HG03139 (cell line): ENCODE results near the gene VEZF1.
"Not testable (repeated sequence)": the region's sequence is repeated elsewhere in the genome, so short reads cannot be mapped to it uniquely, and the experiment has no call there.

Experiments
- ATAC-seq: cut with Tn5 transposase; IDR thresholded peaks from one replicate; pipeline ENCODE4 v1.9.1; 2021; ENCODE audit not compliant: unreplicated experiment

Gene VEZF1

DNA sequence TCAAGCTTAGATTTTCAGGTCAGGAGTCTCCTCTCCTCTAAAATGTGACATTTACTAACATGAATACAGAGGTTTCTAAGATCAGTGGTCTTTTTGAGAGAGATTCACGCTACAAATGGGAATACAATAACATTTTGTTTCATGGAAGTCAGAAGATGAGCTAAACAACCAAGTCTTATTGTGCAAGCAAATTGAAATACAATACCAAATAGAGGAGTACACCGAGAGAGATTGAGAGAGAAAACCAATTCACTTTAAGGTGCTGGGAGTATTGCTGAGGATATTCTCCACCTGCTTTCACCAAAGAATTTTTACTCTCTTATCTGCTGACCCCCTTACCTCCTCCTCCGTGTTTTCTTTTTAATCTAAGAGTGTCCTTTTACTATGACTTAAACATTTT, 11.5 kb downstream of the VEZF1 start:
- ATAC-seq = no peak

DNA sequence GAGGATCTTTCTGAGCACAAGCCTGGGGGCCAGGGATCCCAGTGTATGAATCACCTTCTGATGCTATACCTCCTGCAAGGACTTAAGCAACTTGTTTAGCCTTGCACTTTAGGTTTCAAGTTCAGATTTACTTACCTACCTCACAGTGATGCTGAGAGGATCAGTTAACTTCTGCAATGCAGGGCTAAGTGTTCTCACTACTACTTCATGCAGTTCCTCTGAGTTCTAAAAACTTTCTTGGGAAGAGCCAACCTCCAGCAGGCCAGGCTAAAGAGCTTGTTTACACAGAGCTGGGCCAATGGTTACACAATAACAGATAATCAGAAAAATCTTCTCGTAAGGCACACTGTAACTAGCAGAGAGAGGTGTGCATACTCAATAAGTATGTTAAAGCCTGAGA, 13.0 kb downstream of the VEZF1 start:
- no peak for ATAC-seq

DNA sequence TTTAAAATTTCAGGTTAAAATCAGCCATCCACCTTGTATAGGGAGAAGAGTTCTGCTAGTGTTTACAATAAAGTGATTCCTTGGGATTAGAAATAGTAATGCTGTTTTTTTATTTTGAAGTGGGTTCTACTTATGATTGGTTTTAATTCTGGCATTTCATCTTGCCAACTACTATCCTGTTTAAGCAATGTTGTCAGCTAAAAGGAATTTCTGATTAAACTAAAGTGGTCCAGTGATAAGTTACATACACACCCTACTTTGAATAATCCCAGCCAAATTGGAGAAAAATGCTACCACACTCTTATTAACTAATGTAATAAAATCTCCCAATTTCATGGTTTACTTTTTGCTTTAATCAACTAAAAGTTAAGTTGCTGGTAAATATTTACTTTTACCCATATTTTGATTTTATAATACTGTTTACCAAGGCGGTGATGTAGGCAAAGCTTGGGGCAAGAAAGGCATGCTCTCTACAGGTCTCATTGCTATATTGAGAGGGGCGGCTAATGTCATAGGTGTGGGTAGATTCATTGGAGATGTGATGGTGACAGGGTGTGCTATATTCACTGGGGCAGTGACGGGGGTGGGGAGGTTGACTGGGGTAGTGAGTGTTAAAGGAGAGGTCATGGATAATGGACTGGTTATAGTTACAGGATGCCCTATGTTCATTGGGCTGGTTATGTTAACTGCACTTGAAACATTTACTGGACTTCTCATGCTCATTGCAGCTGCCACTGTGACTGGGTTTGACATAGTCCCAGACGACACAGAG, 13.8 kb downstream of the VEZF1 start:
- not testable (repeated sequence) for ATAC-seq

DNA sequence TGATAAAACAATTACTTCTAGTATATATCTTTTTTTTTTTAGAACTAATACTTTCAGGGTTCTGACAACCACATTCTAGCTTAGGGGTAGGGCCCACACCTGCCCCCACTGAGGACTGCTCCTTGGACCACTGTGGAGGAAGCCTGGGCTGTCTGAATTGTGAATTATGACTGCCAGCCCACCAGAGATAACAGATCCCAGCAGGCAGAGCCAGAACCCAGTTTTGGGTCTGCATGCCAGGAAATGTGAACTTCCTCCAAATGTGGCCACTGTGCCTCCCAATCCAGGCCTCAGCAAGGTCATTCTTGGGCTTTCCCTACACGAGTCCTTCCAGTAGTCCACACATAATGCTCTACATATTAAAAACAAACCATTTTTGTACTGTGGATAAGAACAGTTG, 15.9 kb downstream of the VEZF1 start:
- no peak for ATAC-seq

DNA sequence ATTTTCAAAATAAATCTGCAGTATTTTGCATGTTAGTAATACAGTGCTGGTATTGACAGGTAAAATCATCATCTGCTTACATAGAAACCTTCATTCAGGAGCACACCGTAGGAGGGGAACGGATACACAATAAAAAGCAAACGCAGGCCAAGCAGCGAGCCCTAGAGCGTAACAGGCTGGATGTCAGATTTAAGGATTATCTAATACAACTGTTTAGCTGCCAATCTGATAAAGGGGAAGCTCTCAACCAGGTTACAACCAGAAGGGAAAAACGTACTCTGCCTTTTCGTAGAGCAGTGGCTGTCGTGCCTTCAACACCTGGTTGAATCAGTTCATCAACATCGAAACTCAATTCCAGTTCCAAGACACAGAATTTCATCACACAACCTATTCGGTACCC, 16.5 kb downstream of the VEZF1 start:
- ATAC-seq = no peak

DNA sequence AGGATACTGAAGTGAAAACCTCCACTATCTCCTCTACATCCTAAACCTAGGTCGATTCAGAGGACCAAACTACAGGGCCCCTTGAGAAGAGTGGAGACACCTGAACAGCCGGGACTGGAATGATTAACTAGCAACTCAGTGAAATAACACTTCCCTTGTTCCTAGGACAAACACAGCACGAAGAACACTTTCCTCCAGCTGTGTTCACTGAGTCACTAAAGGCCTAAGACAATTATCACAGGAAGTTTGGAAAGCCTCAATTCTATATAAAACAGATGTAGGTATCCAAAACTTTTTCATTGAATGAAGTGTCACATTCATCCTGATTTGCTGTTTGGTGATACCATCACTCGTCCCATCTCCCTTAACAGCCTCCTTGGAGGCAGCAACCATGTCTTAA, 17.3 kb downstream of the VEZF1 start:
- no peak for ATAC-seq

DNA sequence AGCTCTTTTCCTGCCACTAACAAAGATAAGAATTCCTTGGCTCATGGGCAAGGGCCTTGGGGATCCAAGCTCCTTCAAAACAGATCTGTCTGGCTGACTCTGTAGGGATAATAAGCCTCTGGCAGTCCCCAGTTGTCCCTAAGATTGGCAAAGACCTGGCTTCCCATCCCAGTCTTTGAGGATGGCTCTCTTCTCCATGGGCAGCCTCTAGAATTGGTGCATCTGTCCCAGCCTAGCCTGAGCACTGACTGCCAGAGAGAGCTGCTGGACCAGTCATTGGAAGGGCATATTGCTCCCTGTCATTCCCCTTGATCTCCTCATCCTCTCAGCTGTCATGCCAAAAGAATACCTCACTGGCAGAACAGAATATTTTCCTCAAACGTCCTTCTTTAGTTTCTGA, 19.6 kb downstream of the VEZF1 start:
- no peak for ATAC-seq

DNA sequence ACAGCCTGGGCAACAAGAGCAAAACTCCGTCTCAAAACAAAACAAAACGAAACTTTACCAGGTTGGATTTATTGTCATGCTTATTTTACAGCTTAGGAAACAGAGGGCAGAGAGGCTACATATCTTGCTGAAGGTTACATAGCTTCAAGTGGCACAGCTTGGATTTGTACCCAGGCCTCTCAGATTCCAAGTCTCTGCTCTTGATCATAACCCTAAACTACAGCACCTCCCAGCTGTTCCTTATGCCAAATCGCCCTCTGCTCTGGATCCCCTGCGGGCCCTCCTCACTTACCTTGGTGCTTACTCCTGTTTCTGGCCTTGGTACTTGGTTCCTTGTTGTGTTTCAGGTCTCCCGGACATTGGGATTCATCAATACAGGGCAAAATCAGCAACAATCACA, 21.2 kb downstream of the VEZF1 start:
- no peak for ATAC-seq

DNA sequence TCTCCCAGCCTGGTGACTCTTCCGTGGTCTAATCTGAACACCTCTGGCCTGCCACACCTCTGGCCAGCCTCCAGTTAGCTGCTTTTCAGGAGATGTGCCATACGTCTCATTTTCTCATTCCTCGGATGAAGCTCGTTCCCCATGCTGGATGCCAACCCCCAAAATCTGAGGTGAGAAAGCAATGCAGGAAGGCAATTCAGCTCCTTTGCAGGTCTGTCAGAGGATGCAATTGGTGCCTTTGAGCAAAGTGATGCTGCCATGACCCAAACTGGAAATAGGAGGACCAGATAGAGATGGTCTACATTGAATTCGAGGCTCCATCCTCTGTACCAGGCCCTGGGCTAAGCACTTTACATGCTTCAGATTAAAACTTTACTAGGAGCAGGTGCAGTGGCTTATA, 21.8 kb downstream of the VEZF1 start:
- no peak for ATAC-seq

DNA sequence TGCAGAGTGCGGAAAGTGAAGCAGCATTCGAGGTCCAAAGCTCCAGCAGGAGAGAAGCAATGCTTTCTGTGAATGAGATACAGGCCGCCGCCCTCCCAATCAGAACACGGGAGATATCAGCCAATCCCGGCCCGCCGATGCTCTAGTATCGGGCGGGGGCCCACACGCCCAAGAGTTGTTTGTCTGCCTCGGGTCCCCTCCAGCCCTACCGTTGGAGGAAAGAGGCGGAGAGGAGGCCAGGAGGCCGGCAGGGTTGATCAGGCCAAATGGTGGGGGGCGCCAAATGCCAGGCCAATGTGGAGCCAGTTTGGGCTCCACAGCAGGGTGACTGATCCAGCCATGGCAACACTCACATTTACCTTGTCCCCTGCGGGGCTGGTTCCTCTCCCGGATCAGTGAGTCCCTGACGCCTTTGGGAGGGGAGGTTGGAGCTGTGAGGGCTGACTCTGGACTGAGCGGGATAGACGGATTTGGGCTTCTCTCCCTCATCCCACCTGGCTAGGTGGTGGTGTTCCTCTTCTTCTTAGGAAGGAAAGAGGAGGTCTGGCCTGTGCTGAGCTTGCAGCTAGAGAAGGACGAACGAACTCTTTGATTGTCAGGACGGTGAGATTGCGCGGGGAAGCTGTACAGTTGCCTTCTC, 22.4 kb downstream of the VEZF1 start:
- no peak for ATAC-seq

DNA sequence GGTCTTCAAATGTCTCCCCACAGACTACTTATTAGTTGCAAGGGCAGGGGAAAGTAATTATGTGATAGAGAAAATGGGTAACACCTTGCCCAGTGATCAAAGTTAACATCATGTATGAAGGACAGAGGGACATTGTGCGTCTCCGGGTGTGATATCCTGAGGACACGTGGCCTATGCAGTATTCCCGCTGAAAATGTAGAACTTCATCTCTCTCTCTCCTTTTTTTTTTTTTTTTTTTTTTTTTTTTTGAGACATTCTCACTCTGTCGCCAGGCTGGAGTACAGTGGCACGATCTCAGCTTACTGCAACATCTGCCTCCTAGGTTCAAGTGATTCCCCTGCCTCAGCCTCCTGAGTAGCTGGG, 24.9 kb downstream of the VEZF1 start:
- no peak for ATAC-seq

DNA sequence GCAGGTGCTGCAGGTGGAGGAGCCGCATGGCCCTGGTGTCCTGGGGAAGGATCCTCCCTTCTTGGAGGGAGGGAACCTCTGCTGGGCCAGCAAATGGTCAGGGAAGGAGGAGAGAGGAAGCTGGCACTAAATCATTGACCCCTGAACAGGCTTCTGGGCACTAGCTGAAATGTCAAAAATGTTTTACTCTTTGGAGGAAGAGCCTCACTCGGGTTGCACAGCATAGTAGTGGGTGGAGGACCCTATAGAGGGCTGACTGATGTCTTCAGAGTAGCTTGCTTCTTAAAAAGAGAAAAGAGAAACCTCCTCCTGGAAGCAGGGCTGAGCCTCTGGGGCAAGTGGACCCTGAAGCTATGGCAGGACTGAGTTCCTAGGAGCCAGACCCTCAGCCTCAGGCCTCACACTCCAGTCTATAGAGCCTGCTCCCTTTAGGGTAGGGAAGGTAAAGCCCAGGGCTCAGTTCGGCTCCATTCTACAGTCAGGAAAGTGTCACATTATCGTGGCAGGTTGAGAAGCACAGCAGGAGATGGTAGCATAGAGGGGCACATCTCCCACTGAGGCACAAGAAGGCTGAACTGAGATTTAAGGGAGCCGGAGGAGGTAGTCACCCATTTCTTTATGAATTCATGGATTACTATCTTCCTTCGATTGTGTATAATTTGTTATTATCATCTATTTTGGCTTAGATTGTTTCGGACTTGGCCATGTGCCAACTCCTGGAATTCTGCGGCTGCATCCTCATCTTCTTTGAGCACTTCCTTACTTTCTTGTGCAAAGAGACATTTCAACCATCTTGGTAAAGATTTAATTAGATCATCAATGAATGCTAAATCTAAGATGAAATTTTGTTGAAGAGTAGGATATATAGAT, 25.5 kb downstream of the VEZF1 start:
- ATAC-seq = no peak

DNA sequence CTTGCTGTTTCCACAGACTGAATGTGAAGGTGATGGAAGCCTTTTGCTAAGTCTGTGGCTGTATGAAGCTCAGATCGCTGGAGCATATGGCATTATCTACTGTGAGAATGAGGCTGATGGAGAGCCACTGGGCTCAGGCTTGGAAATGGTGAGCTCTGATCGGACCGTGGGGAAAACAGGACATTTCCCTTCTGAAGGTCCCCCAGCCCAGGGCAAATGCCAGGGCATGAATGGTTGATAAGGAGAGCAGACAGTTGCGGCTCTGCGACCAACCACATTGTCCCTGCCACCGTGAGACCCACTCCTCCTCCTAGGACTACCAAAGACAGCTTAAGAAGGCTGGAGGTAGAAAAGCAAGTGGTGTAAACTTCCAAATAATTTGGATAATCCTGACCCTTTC, 28.1 kb downstream of the VEZF1 start:
- ATAC-seq = no peak

DNA sequence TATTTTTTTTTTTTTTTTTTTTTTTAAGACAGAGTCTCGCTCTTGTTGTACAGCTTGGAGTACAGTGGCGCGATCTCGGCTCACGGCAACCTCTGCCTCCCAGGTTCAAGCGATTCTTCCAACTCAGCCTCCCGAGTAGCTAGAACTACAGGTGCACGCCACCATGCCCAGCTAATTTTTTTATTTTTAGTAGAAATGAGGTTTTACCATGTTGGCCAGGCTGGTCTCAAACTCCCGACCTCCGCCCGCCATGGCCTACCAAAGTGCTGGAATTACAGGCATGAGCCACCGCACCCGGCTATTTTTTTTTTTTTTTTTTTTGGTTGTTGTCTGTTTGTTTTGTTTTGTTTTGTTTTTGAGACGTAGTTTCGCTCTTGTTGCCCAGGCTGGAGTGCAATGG, 29.7 kb downstream of the VEZF1 start:
- not testable (repeated sequence) for ATAC-seq

DNA sequence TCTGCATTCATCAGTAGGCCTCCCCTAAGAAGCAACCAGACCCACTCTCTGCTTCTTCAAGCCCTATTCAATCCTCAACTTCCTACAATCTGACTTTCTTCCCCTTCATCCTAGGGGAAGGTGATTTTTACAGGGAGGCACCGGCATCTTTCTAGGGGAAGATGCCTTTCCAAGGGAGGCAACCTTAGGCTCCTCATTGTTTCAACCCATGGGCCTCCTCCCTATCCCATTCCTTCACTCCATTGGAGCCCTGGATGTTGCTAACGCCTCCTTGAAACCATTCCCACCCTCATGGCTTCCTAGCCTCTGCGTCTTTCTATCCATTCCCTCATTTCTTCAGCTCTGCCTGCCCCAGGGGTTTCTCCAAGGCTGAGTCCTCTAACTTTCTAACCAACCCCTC, 30.2 kb downstream of the VEZF1 start:
- no peak for ATAC-seq

DNA sequence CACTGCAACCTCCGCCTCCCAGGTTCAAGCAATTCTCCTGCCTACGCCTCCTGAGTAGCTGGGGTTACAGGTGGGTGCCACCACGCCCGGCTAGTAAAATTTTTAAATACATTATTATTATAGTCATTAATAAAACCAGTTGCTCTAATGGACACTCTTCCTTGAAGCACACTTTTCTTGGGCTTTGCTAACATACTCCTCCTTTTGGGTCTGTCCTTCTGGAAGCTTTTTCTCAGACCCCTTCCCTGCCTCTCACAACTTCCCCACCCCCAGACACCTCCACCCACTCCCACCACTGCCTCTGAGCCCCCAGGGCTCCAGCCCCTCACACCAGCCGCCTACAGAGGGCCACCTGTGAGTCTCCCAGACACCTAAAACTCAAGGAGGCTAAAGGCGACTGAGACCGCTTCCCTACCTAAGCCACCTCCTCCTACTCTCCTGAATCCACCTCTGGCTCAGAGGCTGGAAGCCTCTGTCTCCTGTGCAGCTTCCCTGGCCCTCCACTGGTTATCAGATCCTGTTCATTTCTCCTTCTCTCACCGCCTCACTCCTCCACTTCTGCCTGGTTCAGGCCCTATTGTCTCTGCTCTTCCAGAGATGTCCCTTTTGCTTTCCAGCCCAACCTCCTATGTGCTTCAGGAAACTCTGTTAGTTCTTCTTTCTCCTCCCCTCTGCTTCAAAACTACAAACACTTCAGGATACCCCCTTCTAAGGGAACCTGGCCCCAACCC, 30.8 kb downstream of the VEZF1 start:
- ATAC-seq = no peak

DNA sequence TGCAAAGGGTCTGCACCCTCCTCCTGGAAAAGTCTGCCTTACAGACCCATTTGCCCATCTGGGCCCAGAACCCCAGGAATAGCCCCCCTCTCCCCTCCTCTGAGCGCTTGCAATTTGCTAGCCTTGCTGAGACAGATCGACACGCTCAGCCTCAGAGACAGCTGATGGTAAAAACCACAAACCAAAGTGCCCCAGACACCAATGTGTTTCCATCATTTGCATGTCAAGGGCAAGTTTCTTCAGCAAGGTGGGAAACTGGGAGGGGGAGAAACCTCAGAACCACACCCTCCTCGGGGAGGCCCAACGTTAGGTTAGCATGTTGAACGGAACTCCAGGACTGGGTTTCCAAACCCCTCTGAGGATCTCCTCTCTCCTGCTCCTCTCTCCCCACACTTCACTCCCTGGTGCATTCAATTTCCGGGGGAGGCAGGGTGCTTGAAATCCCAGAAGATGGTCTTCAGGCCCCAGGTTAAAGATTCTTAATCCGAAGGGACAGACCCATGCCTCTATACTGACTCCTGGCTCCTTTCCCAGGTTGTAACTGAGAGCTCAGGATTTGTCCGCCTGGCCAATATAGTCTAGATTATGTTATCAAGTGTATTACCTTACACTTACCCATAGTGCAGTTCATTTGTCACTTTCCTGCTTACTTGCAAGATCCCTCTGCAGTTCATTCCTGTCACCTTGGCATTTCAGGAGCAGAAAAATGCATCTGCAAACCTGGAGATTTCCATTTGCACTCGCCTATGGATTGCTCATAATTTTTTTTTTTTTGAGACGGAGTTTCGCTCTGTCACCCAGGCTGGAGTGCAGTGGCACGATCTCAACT, 31.5 kb downstream of the VEZF1 start:
- ATAC-seq = no peak

DNA sequence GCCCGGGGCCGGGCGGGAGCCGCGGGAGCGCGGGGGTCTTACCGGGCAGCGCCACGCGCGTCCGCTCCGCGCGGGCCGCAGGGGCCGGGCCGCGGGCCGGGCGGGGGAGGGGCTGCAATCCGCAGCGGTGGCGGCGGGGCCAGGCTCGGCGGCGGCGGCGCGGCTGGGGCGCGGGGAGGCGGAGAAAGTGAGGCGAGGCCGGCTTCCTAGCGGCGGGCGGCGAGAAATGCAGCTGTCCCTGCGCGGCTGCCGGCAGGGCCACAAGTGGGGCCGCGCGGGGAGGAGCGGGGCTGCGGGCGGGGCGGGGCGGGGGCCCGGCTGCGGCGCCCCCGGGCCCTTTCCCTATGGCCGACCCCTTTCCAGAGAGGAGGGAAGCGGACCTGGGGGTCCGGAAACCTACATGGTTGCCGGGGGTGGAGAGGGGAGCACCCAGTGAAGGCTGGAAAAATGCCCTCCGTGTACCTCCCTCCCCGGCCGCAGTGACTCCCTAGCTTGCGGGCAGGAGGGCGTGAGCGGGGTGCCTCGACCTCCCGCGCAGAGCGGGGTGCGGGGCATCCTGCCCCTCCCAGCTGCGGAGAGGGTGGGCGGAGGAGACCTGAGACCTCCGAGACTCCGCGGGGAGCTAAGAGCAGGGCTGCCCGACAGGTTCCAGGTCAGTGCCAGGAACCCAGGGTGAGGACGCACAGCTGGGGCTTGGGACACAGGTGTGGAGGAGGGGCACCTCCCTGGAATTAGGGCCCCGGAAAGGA, 32.7 kb downstream of the VEZF1 start, which contains the start of gene CUEDC1:
Gene CUEDC1, minus strand, starts transcription at position 230 of the 749 bp plus-strand sequence. CDS start 69,848 bp downstream, outside the sequence.
- ATAC-seq = peak; percentile 42

DNA sequence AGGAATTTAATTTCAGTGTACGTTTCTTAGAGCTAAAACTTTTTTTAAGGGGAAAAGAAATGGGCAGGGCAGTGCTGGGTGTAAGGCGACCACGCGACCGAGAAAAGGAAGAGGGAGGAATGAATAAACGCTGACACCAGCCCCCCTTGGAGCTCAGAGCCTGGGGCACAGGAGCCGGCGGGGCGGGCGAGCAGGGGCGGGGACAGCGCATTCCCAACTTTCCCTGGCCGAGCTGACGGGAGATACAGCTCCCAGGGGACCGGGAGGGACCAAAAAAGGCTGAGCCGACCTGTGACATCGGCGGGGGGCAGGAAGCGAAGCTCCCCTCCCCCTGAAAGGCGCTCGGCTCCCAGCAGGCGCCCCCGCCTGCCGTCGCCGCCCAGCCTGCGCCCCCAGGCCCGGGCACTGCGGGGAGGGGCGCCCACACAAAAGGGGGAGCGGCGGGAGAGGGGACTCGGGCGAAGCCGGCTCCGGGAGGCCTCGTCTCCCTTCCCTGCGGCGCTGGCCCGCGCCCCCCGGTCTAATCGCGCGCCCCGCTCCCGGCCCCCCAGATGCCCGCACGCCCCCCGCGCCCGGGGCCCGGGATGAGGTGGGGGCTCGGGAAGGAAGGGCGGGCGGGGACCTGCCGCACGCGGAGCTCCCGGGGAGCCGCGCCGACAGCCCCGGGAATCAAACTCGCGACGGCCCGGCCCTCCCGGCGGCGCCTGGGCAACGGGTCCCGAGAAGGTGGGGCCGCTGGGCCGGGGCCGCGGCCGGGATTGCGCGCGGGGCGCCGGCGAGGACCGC, 33.5 kb downstream of the VEZF1 start:
- no peak for ATAC-seq
